Measurements from ENCODE around the gene NAGPA. TPM values are rescaled to one million over a fixed set of nuclear protein-coding genes. Genes with fewer than 3 reads are reported as not detected.
"Not testable (repeated sequence)": the region's sequence is repeated elsewhere in the genome, so short reads cannot be mapped to it uniquely, and the experiment has no call there.

Gene NAGPA
- total RNA-seq, 1 donor from 2014 or later = 14.4 TPM

DNA sequence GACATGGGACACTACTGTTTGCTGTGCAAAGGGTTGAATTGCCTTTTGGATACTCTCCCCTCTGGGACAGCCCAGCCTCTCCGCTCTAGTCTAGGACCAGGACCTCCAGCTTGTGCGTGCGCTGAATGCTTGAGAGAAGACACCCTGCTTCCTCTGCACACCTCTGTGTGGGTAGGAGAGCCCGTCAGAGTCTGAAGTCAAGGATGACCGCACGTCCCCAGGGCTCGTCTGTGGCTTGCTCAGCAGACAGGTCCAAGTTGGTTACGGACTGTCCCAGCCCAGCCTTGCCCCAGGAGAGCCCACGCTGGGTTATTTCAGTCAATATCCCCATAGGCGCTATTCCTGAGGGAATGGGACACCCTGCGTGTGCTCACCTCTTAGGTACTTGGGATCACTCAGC is 28.3 kb upstream of the NAGPA start:
- DNase-seq (ENCODE audit: low read depth) = no peak

DNA sequence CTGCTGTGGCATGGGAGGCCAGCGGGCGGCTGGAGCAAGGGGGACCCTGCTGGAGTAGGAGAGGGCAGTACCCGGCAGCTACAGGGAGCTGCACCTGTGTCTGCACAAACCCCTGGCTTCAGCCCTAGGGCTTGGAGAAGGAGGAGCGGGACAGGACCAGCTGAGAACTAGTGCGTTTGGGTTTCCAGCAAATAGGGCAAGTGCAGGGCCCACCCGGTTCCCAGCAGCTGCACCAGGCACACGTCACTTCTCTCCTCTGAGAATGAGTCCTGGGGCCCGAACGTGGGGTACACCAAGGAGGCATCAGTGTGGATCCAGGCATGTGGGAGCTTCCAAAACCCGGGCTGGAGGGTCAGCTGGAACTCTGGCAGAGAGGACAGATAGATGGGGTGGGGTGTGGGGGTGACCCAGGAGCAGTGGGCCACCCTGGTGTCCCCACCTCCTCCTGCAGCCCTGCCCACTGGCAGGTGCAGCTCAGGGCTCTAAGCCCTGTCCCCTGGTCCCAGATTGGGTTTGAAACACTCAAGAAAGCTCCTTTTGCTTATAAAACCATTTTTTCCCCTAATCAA is 26.4 kb upstream of the NAGPA start:
- no peak for DNase-seq (ENCODE audit: low read depth)

DNA sequence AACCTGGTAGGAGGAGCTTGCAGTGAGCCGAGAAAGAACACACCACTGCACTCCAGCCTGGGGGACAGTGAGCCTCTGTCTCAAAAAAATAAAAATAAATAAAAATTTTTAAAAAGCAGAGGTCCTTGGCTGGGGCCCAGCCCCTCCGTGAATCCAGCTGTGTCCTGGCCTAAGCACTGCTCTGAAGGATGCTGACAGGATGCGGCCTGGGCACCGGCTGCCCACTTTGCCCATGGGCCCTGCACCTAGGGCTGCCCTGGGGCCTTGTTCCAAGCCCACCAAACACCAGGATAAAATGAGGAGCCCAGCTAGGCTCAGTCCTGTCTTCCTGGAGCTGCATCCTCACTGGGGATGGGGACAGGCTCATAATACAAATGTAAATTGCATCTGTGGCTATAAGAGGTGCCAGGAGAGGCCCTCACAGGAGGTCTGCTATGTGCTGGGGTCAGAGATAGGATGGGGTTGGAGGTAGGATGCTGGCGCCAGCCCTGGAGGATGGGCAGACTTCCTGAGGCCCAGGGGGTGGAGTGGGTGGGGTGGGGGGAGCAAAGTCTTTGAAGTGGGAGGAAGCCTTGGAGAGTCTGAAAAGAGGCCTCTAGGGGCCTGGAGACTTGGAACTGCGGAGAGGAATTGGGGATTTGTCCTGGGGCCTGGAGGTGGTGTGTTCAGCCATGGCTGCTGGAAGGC is 25.8 kb upstream of the NAGPA start:
- no peak for DNase-seq (ENCODE audit: low read depth)

DNA sequence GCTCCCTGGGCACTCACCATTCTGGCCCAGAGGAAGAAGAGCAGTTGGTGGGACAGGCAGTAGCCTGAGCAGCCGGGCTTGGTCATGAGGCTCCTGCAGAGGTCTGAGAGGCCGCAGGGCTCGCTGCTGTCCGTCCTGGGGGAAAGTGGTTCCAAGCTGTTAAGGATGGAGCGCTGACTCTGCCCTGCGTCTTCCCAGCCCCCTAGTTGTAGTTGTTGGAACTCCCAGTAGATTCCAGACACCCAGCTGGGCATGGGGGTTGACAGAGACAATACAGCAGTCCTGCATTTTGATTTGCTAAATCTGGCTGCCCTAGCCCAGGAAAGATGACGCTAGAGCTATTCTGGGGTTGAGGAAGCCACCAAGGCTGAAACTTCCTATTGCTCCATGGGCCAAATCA is 24.7 kb upstream of the NAGPA start:
- DNase-seq (ENCODE audit: low read depth) = peak; percentile 43

DNA sequence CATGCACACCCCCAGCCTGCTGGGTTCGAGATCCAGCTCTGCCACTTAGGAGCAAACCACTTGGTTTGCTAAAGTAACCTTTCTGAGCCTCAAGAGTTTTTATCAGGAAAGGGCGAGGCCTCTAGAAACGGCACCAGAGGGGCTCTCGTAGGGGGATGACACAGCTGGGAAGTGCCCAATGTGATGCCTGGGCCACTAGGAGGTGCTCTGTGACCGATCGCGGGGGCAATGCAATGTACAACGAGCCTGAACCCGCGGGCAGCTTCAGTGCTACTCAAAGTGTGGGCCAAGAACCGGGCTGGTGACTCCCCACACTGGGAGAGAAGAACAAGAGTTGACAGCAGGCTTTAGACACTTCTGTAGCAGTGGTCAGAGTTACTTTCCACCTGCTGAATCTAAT is 22.6 kb upstream of the NAGPA start:
- no peak for DNase-seq (ENCODE audit: low read depth)

DNA sequence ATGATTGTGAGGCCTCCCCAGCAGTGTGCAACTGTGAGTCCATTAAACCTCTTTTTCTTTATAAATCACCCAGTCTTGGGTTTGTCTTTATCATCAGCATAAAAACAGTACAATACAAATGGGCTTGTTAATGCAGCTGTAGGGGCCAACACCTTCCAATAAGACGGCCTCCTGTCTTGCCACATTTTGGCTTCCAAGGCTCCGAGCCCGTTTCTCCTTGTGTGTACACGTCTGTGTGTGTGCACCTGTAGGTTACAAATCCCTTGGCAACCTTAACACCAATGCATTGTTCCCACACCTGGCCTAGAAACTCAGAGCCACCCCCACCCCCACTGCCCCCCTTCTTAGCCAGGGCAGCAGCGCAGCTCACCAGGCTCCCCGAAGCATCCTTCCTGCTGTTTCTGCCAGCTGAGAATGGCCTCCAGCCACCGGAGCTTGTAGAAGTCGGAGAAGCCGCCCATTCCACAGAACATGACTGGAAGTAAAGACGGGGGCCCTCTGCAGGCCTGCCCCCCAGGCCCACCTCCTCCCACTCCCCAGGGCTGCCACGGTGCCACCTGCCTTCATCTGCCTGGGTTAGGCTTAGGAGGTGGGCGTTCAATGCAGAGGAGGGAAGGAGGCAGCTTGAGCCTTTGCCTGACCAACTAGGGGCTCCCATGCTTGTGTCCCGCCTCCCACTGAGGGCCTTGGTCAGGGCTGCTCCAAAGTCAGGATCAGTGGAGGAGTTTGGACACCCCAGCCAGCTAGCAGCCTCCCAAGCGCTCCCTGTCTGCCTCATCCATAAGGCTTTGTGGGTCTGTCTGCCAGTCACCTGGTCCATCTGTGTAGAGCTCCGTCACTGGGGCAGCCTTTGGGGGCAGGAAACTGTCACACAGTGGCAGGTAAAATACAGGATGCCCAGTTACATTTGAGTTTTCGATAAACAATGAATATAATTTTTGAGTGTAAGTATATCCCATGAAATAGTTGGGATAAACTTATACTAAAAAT is 21.4 kb upstream of the NAGPA start:
- DNase-seq (ENCODE audit: low read depth) = no peak

DNA sequence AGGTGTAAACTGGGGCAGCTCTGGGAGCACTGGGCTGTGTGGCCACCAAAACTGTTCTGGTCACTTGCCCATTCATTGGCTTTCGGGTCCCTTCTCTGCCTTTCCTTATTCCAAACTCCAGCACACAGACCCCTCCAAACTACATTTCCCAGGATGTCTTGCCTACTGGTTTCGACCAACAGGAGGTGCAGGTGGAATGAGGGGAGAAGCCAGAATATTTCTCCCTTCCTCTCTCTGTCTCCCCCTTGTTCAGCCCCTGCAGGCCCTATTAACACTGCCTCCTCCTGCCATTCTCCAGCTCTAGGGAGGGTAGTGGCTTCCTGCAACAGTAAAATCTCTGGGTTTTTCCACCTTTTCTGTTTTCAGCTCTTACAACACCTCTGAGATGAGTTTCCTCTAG is 13.2 kb upstream of the NAGPA start:
- no peak for DNase-seq (ENCODE audit: low read depth)

DNA sequence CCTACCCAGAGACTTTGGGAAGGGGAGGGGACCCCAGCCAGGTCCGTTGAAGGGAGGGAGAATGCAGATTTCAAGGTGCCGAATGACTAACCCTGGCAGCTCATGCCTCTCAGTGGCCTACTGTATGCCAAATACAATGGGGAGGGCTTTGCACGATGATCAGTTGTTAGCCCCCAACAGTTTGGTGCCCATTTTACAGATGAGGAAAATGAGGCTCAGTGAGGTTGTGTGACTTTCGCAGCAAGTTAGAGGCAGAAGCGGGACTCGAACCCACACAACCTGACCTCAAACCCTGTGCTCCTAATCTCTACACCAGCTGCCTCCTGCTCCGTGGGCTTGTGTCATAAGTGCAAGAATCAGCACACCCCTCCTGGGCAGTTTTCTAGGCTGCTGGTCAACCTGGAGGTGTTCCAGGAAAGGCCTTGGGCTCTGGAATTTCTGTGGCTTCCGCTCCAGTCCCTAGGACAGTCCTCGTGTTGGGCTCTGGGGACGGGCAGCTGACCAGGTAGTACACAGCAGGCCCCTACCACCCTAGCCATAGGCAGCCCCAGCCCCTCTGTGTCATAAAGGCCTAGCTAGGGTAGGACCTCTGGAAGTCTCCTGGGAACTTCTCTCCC is 11.9 kb upstream of the NAGPA start:
- DNase-seq (ENCODE audit: low read depth) = no peak

DNA sequence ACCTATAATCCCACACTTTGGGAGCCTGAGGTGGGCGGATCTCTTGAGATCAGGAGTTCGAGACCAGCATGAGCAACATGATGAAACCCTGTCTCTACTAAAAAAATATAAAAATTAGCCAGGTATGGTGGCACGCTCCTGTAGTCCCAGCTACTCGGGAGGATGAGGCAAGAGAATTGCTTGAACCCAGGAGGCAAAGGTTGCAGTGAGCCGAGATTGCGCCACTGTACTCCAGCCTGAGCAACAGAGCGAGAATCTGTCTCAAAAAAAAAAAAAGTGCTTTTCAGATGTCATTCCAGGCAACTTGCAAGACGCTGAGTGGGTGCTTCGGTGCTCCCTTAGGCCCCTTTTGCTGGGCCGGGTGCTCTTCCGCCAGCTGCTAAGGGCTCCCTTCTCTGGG is 10.8 kb upstream of the NAGPA start:
- not testable (repeated sequence) for DNase-seq (ENCODE audit: low read depth)

DNA sequence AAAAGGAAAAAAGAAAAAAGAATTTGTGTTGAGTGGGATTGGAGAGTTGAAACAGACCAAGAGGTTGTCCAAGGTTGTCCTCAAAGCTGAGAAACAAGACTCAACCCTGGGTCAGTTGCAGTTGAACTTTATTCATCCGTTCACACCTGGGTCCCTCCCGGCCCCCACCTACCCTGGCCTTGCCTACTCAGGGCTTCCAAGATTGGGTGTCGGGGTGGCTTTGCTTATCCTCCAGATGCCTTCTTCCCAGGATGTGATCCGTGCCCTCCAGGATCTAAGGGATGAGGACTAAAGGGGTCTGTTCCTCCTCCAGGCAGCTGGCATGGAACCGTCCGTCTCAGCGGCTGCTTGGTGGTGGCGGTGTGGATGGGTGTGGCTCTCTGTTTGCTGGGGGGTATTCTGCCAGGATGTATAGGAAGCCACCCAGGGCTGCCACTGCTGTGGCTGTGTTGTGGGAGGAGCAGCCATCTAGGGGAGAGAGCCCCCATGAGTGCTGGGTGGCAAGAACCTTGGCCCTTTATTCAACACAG is 10.3 kb upstream of the NAGPA start:
- no peak for DNase-seq (ENCODE audit: low read depth)

DNA sequence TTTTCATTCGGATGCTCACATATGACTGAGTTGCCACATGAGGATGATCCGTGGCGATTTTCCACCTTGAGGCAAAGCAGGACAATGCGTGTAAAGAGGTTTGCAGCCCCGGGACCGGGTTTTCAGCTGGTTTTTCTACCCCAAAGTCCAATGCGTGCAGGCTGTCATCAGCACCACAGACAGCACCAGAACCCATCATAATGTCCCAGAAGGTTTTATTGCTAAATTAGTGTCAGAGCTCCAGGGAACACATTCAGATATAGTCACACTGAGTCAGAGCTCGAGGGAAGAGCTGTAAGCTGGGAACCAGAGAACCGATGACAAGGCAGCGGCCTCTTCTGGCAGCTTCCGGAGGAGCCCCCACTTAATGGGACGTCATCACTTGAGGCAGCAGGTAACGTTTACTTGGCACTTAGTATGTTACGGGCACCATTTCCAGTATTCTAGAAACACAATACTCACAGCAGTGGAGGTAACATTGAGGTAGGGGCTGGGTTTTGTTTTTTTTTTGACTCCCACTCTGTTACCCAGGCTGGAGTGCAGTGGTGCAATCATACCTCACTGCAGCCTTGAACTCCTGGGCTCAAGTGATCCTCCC is 8.9 kb upstream of the NAGPA start:
- DNase-seq (ENCODE audit: low read depth) = peak; percentile 14

DNA sequence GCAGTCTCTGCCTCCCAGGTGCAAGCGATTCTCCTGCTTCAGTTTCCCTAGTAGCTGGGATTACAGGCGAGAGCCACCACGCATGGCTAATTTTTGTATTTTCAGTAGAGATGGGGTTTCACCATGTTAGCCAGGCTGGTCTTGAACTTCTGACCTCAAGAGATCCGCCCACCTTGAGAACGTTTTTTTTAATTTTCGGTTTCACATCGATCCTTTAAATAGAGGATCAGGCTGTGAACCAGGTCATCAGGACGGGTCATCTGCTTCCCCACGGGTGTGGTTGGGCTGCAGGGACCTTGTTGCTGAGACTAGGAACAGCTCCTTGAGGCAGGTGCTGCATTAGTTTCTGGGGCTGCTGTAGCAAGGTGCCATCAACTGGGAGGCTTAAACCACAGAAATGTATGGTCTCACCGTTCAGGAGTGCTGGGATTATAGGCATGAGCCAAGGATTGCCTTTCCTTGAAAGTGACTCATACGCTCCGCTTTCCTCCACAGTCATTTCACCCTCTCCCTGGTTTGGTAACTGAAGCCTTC is 7.9 kb upstream of the NAGPA start:
- DNase-seq (ENCODE audit: low read depth) = peak; percentile 47

DNA sequence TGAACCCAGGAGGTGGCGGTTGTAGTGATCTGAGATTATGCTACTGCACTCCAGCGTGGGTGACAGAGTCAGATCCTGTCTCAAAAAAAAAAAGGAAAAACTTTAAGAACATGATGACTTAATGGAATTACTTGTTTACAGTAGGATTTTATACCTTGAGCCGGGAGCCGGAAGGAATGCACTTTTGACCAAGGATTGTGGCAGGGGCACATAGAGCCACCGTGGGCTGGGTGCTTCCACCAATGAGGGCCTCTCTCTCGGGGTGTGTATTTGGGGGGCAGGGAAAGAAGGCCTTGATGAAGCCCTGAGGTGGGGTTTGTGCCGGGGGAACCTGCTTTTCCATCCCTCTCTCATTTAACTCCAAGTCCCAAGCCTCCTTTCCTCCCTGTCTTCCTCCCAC is 6.7 kb upstream of the NAGPA start:
- no peak for DNase-seq (ENCODE audit: low read depth)

DNA sequence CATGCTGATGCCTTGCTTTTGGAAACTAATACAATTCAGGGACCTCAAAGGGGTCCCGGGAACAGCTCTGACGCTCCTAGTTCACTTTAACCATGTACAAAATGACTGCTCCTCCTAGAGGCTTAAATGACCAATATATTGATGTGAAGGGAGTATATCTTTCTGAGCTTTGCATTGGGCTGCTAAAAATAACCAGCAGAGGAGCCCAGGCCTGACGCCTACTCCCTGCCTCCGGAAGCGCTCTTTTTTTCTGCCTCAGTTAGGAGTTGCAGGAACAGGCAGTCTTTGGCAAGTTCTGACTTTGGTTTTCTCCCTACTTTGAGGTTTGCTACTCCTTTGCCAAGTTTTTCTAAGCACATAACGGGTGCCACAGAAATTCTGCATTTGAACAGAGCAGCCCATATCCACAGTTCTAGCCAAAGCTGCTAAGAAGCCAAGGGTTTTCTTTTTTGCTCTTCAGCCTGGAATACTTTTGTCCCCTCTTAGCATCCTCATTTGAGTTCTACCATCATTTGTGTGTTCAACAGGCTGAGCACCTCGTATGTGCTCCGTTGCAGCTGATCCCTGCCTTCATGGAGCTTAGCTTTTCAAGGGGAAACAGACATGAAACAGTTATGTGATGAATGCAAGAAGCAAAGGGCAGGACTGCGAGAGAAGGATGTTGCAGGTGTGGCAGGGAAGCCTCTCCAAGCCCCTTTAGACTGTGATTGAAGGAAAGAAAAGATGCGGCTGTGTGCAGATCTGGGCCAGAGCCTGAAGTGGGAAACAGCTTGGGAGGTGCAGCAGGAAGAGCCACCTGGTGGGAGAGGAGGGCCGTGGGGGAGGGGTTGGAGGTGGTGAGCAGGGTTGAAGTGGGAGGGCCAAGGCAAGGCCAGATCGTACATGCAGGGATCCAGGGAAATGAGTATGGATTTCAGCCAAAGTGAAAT is 2.8 kb upstream of the NAGPA start:
- no peak for DNase-seq (ENCODE audit: low read depth)

DNA sequence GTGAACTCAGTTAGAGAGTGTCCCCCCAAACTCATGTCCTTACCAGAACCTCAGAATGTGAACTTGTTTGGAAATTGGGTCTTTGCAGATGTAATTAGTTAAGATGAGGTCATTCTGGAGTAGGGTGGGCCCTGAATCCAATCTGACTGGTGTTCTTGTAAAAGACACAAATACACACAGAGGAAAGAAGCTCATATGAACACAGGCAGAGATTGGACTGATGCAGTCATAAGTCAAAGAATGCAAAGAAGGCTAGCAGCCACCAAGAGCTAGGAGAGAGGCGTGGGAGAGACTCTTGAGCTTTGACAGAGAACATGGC is 2.1 kb upstream of the NAGPA start:
- no peak for DNase-seq (ENCODE audit: low read depth)

DNA sequence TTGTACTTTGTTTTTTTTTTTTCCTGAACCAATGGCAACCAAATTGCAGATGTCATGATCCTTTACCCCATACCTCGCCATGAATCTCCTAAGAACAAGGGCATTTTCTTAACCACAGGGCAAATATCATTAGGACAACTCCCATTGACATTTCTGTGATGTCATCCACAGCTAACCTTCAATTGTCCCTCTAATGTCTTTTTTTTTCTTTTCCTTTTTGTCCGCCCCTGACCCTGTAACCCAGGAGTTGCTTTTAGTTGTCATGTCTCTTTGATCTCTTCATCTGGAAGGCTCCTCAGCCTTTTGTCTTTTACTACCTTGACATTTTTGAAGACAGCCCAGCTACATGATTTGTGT is 410 bp upstream of the NAGPA start:
- DNase-seq (ENCODE audit: low read depth) = no peak

DNA sequence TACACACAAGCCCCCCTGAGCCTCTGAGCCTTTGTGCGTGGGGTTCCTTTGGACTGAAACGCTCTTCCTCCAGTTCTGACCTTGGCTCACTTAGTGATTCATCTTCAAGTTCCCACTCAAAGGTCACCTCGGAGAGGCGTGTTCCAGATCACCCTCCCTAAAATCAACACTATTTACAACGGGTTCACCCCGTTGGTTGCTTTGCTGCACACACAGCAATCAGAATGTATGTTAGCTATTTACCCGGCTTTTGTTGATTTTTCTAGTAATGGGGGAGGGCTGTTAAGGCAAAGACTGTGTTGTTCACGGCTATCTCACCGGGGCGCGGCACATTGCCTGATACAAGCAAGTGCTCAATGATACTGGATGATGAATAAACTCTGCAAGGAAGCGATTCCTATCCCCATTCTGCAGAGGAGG is 977 bp downstream of the NAGPA start:
- no peak for DNase-seq (ENCODE audit: low read depth)

DNA sequence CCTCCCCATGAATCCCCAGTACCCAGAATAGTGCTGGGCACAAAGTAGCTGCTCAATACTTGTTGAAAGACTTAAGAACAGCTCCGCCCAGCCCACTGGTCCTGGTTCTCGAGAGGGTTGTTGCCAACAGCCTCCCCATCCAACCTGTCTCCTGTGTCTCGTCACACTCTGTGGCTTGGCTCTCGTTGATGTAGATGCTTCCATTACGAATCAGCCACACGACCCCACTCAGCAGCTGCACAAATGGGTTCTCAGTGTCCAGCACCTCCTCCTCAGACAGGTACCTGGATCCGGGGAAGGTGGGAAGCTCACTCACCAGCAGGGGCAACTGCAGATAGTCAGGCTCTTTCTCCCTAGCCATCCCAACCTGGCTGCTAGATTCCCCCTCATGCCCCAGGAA is 2.1 kb downstream of the NAGPA start:
- no peak for DNase-seq (ENCODE audit: low read depth)

DNA sequence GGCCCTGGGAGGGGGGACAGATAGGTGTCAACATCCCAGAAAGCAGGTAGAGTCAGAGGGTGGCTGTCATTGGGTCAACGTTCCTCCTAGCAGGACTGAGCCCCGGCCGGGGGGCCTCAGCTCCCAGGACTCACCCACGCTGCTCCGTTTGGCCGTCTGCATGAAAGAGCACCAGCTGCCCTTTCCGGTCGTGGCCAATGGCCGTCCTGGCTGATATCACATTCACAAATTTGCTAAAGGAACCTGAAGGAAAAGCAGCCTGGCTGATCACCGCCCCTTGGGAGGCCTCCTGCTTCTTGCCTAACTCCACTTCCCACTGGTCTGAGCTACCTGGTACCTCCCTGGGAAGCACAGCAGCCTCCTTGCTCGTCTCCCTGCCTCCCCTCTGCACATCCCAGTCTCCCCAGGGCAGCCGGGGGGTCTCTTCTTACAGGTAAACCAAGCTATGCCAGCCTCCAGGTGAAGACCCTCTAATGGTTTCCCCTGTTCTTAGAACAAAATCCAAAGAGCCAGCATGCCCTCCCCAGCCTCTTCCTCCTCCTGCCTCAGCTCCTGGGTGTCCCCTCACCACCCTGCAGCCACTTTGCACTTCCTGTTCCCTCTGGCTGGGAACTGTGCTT is 3.4 kb downstream of the NAGPA start:
- DNase-seq (ENCODE audit: low read depth) = no peak

Measured in myocyte (in vitro differentiated cells).